ENCODE data around the gene PEX26.

DNA sequence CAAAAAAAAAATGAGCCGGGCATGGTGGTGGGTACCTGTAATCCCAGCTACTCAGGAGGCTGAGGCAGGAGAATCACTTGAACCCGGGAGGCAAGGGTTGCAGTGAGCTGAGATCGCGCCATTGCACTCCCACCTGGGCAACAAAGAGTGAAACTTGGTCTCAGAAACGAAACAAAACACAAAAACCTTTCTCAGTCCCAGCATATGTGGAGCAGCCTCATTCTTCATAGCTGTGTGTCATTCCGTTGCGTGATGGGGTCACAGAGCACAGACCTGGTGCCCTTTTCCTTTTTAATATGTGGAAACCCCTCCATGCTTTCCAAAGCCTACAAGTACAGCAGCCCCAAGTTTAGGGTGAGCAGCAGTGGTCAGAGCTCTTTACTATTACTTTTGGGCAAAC, 13.7 kb downstream of the PEX26 start:
- TF ChIP-seq GATA2 (IDR thresholded peaks at IDR 0.05; ENCODE audit: low read depth, low read length): no peak
- TF ChIP-seq GATA3 (IDR thresholded peaks at IDR 0.05; ENCODE audit: low read depth, low read length): no peak

All from SH-SY5Y (cell line).